Breast epithelium (tissue), 3 donors: Measurements from ENCODE around the gene UPP1.

Source experiments
- CTCF ChIP-seq, 3 donors: fragments of 450-650 bp; IDR thresholded peaks; one replicate each; pipeline ENCODE4 v1.5.1; 2016 to 2017; ENCODE audit warnings: antibody characterized with exemption in 3 of 3, mild to moderate bottlenecking in 3 of 3, moderate library complexity in 3 of 3
- POLR2A ChIP-seq: fragments of 450-650 bp; IDR thresholded peaks from one replicate; pipeline ENCODE4 v1.6.1; 2016; ENCODE audit warnings: antibody characterized with exemption, mild to moderate bottlenecking, moderate library complexity
- POLR2AphosphoS5 ChIP-seq, 3 donors: sonication (generic); formaldehyde crosslinking; IDR thresholded peaks; one replicate each; pipeline ENCODE4 v1.6.1; 2017; ENCODE audit warnings: antibody characterized with exemption in 3 of 3

- TF ChIP-seq POLR2AphosphoS5 (IDR thresholded peaks at IDR 0.05) (no peak), CTCF (IDR thresholded peaks at IDR 0.05) (no peak), POLR2A (no peak)
These were observed 21.6 kb upstream of the UPP1 start for GRCh38 chr7:48067475-48067874.
